HepG2 (cell line): ENCODE results near the gene TTC28. TPM values are rescaled to one million over a fixed set of nuclear protein-coding genes. Genes with fewer than 3 reads are reported as not detected.

Source experiments
- ATF3 ChIP-seq: sonication (generic); formaldehyde crosslinking; IDR thresholded peaks from 2 replicates; pipeline ENCODE4 v1.4.0; 2020; ENCODE audit warnings: missing genetic modification reagents
- BCL6 ChIP-seq: IDR thresholded peaks from 2 replicates; pipeline ENCODE4 v1.6.1; 2016; ENCODE audit warnings: missing genetic modification reagents, missing compliant biosample characterization
- FOXK2 ChIP-seq: fragments of 450-650 bp; IDR thresholded peaks from 2 replicates; pipeline ENCODE4 v1.6.1; 2016
- IKZF4 ChIP-seq: sonication (generic); formaldehyde crosslinking; IDR thresholded peaks from 2 replicates; pipeline ENCODE4 v1.5.1; 2020; ENCODE audit warnings: borderline replicate concordance, mild to moderate bottlenecking, low read depth, missing genetic modification reagents; ENCODE audit errors: not compliant biosample characterization
- IRF1 ChIP-seq: sonication (generic); formaldehyde crosslinking; IDR thresholded peaks from 2 replicates; pipeline ENCODE4 v1.4.0; 2020; ENCODE audit warnings: low read depth, mild to moderate bottlenecking, missing genetic modification reagents
- IRX3 ChIP-seq: sonication (generic); formaldehyde crosslinking; IDR thresholded peaks from 2 replicates; pipeline ENCODE4 v1.8.1; 2023; ENCODE audit warnings: mild to moderate bottlenecking, low read depth, missing genetic modification reagents, borderline replicate concordance
- MLLT10 ChIP-seq: sonication (generic); formaldehyde crosslinking; IDR thresholded peaks from 2 replicates; pipeline ENCODE4 v1.4.0; 2020; ENCODE audit warnings: missing genetic modification reagents
- ZBTB49 ChIP-seq: sonication (generic); formaldehyde crosslinking; IDR thresholded peaks from 2 replicates; pipeline ENCODE4 v1.4.0; 2020; ENCODE audit warnings: missing genetic modification reagents, borderline replicate concordance
- ZBTB8A ChIP-seq: sonication (generic); formaldehyde crosslinking; IDR thresholded peaks from 2 replicates; pipeline ENCODE4 v1.4.0; 2020; ENCODE audit warnings: mild to moderate bottlenecking, low read depth, missing genetic modification reagents, borderline replicate concordance
- ZFX ChIP-seq: sonication (generic); formaldehyde crosslinking; IDR thresholded peaks from 2 replicates; pipeline ENCODE4 v1.4.0; 2020; ENCODE audit warnings: mild to moderate bottlenecking, low read depth, missing genetic modification reagents, moderate library complexity
- ZNF430 ChIP-seq: sonication (generic); formaldehyde crosslinking; IDR thresholded peaks from 2 replicates; pipeline ENCODE4 v1.9.0; 2021; ENCODE audit warnings: mild to moderate bottlenecking, missing genetic modification reagents
- ZNF800 ChIP-seq: sonication (generic); formaldehyde crosslinking; IDR thresholded peaks from 2 replicates; pipeline ENCODE4 v1.4.0; 2020; ENCODE audit warnings: missing genetic modification reagents
- ZSCAN31 ChIP-seq: sonication (generic); formaldehyde crosslinking; IDR thresholded peaks from 2 replicates; pipeline ENCODE4 v1.5.0; 2020; ENCODE audit warnings: low read depth, mild to moderate bottlenecking, missing genetic modification reagents
- polyA plus RNA-seq, 8 experiments: library from polyadenylated mRNA; depleted of rRNA in 3 of 8; stranded (reverse) in 7 of 8; unstranded in 1 of 8; fragments of >200 nt; fragmentation: Illumina TruSeq in 4 of 8; extraction: Trizol in 4 of 8; gene quantifications; 2 replicates each; pipeline versions ENCODE4 v1.2.1 to v1.2.3, GENCODE V29; 2011 to 2016; ENCODE audit warnings: low read depth in 4 of 8, missing spikeins in 1 of 8, mixed read lengths in 1 of 8; ENCODE audit not compliant: insufficient read depth in 1 of 8
- total RNA-seq, 5 experiments: library from RNA; depleted of rRNA; stranded (reverse); fragments of >200 nt; fragmentation: Illumina TruSeq; extraction: Trizol; gene quantifications; 2 replicates each; pipeline ENCODE4 v1.2.3, GENCODE V29; 2016; ENCODE audit warnings: low read depth in 1 of 5
- TF ChIP-seq, protein P1 (sequence below): sonication (generic); formaldehyde crosslinking; conservative IDR thresholded peaks from 2 replicates; pipeline ENCODE4 v1.8.0; 2022; ENCODE audit warnings: low read depth, missing genetic modification reagents
- TF ChIP-seq, protein P2 (sequence below): sonication (generic); formaldehyde crosslinking; IDR thresholded peaks from 2 replicates; pipeline ENCODE4 v1.4.0; 2020; ENCODE audit warnings: missing genetic modification reagents

The TTC28 gene
- total and polyA plus RNA-seq, 2 of the 13 experiments (the other 11 are each of a cell fraction or from before 2014, with no cell fraction given) = 4.2 to 13.1 TPM

GRCh38 chr22:28442264-28442710 is 237.4 kb downstream of the TTC28 start (continued):
- TF ChIP-seq ZNF800 (CRISPR knock-in tag) = no peak
- no peak for TF ChIP-seq ZBTB8A
- TF ChIP-seq, protein P1, sequence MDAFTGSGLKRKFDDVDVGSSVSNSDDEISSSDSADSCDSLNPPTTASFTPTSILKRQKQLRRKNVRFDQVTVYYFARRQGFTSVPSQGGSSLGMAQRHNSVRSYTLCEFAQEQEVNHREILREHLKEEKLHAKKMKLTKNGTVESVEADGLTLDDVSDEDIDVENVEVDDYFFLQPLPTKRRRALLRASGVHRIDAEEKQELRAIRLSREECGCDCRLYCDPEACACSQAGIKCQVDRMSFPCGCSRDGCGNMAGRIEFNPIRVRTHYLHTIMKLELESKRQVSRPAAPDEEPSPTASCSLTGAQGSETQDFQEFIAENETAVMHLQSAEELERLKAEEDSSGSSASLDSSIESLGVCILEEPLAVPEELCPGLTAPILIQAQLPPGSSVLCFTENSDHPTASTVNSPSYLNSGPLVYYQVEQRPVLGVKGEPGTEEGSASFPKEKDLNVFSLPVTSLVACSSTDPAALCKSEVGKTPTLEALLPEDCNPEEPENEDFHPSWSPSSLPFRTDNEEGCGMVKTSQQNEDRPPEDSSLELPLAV (CRISPR knock-in tag) = no peak
- TF ChIP-seq ZFX (CRISPR knock-in tag) = peak; percentile 96
- TF ChIP-seq, protein P2, sequence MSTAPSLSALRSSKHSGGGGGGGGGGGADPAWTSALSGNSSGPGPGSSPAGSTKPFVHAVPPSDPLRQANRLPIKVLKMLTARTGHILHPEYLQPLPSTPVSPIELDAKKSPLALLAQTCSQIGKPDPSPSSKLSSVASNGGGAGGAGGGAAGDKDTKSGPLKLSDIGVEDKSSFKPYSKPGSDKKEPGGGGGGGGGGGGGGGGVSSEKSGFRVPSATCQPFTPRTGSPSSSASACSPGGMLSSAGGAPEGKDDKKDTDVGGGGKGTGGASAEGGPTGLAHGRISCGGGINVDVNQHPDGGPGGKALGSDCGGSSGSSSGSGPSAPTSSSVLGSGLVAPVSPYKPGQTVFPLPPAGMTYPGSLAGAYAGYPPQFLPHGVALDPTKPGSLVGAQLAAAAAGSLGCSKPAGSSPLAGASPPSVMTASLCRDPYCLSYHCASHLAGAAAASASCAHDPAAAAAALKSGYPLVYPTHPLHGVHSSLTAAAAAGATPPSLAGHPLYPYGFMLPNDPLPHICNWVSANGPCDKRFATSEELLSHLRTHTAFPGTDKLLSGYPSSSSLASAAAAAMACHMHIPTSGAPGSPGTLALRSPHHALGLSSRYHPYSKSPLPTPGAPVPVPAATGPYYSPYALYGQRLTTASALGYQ = no peak
- no peak for TF ChIP-seq IKZF4 (CRISPR knock-in tag)
- TF ChIP-seq ATF3 (CRISPR knock-in tag) = no peak
- 0 out of 2 replicates have a peak, but pooled peaks have one; percentile 8 for TF ChIP-seq BCL6 (CRISPR knock-in tag)
- TF ChIP-seq ZNF430 (CRISPR knock-in tag) = peak; percentile 15; the same call in 1 of the 2 replicates
- TF ChIP-seq IRF1 = no peak
- peak; percentile 70; the same call in 1 of the 2 replicates for TF ChIP-seq ZSCAN31 (CRISPR knock-in tag)
- TF ChIP-seq ZBTB49 = no peak
- no peak for TF ChIP-seq FOXK2
- TF ChIP-seq MLLT10 (CRISPR knock-in tag) = no peak
- TF ChIP-seq IRX3 (CRISPR knock-in tag) = no peak
